NB4 (cell line): ENCODE measurements around the gene CA10.

ENCODE experiments used
- POLR2A ChIP-seq: IDR thresholded peaks from 2 replicates; pipeline ENCODE4 v1.6.1; 2011; ENCODE audit warnings: mild to moderate bottlenecking; ENCODE audit not compliant: insufficient read length; ENCODE audit errors: extremely low read depth
- TF ChIP-seq, protein P1 (sequence below): IDR thresholded peaks from one replicate; pipeline ENCODE4 v1.5.1; 2012; ENCODE audit warnings: low read depth, low read length
- TF ChIP-seq, protein P2 (sequence below): IDR thresholded peaks from 2 replicates; pipeline ENCODE4 v1.6.1; 2011; ENCODE audit warnings: low read depth, low read length

DNA sequence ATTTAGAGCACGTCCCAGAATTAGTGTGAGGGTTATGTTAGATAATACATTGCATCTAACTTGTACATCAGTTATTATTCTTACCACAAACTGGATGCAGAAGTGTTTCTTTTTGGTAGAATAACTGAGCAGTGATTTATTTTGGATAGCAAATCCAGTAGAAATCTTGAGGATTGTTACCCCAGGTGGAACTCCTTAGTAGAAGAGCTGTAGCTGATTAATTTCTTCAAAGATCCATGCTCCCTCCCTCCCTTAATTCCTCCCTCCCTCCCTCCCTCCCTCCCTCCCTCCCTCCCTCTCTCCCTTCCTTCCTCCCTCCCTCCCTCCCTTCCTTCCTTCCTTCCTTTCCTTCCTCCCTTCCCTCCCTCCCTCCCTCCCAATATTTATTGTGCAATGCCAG lies 337.7 kb downstream of the CA10 start:
- TF ChIP-seq, protein P1, sequence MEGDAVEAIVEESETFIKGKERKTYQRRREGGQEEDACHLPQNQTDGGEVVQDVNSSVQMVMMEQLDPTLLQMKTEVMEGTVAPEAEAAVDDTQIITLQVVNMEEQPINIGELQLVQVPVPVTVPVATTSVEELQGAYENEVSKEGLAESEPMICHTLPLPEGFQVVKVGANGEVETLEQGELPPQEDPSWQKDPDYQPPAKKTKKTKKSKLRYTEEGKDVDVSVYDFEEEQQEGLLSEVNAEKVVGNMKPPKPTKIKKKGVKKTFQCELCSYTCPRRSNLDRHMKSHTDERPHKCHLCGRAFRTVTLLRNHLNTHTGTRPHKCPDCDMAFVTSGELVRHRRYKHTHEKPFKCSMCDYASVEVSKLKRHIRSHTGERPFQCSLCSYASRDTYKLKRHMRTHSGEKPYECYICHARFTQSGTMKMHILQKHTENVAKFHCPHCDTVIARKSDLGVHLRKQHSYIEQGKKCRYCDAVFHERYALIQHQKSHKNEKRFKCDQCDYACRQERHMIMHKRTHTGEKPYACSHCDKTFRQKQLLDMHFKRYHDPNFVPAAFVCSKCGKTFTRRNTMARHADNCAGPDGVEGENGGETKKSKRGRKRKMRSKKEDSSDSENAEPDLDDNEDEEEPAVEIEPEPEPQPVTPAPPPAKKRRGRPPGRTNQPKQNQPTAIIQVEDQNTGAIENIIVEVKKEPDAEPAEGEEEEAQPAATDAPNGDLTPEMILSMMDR: no peak
- TF ChIP-seq POLR2A: no peak
- TF ChIP-seq, protein P2, sequence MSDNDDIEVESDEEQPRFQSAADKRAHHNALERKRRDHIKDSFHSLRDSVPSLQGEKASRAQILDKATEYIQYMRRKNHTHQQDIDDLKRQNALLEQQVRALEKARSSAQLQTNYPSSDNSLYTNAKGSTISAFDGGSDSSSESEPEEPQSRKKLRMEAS: no peak
